LNCAP (cell line): ENCODE results near the gene RNF41.

Experiments used
- CTCF ChIP-seq: fragments of 450-650 bp; IDR thresholded peaks from 2 replicates; pipeline ENCODE4 v1.5.1; 2017; ENCODE audit warnings: mild to moderate bottlenecking

RNF41 gene

GRCh38 chr12:56169229-56169759 lies 52.4 kb downstream of the RNF41 start:
- TF ChIP-seq CTCF: no peak

- TF ChIP-seq CTCF: no peak
Measured at GRCh38 chr12:56165369-56165768, 56.4 kb downstream of the RNF41 start.

GRCh38 chr12:56164345-56164729 lies 57.4 kb downstream of the RNF41 start:
- no peak for TF ChIP-seq CTCF

DNA sequence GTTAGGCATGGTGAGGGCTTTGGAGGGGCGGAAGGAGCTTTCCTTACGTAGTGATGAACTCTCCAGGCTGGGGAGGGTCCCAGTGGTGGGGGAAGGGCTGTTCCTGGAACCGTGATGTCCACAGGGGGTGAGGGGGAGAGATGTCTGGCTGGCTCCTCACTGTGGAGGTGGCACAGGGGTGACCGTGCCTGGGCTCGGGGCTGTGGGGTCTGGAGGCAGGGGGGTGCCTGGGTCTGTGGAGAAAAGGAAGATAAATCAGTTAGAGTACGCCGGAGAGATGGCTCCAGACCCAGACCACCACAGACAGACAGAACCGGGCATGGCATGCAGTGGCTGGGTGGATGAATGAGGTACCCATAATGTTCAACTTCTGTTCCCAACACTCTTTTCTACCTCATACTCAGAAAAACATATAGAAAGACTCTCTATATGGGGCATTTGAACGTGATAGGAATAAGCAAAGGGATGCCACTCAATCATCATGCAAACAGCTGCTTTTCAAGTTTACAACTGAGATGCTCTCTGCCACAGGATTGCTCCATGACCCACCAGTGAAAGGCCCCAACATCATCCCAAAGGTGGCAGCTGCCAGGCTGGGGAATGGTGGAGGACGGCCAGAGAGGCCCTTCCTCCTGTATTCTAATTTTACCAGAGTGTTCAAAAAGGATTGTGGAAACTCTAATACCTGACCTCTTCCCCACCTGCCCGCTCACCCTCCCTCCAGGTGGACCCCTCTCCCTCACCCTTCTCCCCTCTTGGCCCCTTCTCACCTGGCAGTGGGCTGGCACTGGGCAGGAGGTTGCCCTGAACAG lies 58.0 kb downstream of the RNF41 start:
- no peak for TF ChIP-seq CTCF

GRCh38 chr12:56162468-56163290 lies 59.0 kb downstream of the RNF41 start:
- TF ChIP-seq CTCF: no peak

GRCh38 chr12:56161690-56162351 lies 59.9 kb downstream of the RNF41 start:
- TF ChIP-seq CTCF: no peak
